ENCODE data around the gene VPS26A. TPM values are rescaled to one million over a fixed set of nuclear protein-coding genes. Genes with fewer than 3 reads are reported as not detected.
"Not testable (repeated sequence)": the region's sequence is repeated elsewhere in the genome, so short reads cannot be mapped to it uniquely, and the experiment has no call there.

The VPS26A gene
- total RNA-seq, 6 experiments from 2014 or later = 47.9 to 62.8 (median 61.4) TPM

- TF ChIP-seq CTCF (IDR thresholded peaks at IDR 0.05) = no peak
- Mint-ChIP-seq H3K27me3 (ENCODE audit: insufficient read depth) (no peaks in the 10 kb centered on the region), H3K4me1 (ENCODE audit: low read depth) (no peaks in the 10 kb centered on the region; the same call in 1 of the 2 replicates), H3K27ac (no peak overlapping the region), H3K4me3 (no peak overlapping the region), H3K36me3 (ENCODE audit: low read depth) (peaks cover 4% of the 10 kb centered on the region; the same call in 1 of the 2 replicates), H3K9me3 (no peaks in the 10 kb centered on the region)
- no peak for DNase-seq
These were observed 28.0 kb downstream of the VPS26A start for GRCh38 chr10:69151984-69152383.

GRCh38 chr10:69153227-69153626 is 29.2 kb downstream of the VPS26A start:
- DNase-seq = no peak
- no peaks in the 10 kb centered on the region for H3K9me3 Mint-ChIP-seq
- TF ChIP-seq CTCF (IDR thresholded peaks at IDR 0.05) = no peak
- no peak overlapping the region for H3K4me3 Mint-ChIP-seq
- no peaks in the 10 kb centered on the region for H3K27me3 Mint-ChIP-seq (ENCODE audit: insufficient read depth)
- H3K36me3 Mint-ChIP-seq (ENCODE audit: low read depth) = peaks cover 5% of the 10 kb centered on the region
- no peak overlapping the region for H3K27ac Mint-ChIP-seq
- H3K4me1 Mint-ChIP-seq (ENCODE audit: low read depth) = no peaks in the 10 kb centered on the region

GRCh38 chr10:69160809-69161241 is 36.8 kb downstream of the VPS26A start:
- peaks cover 14% of the 10 kb centered on the region for H3K4me1 Mint-ChIP-seq (ENCODE audit: low read depth)
- H3K36me3 Mint-ChIP-seq (ENCODE audit: low read depth) = peaks cover 8% of the 10 kb centered on the region
- no peak overlapping the region for H3K4me3 Mint-ChIP-seq
- peak overlapping the region; percentile 72 for H3K27ac Mint-ChIP-seq
- no peak for TF ChIP-seq CTCF (IDR thresholded peaks at IDR 0.05)
- H3K9me3 Mint-ChIP-seq = no peaks in the 10 kb centered on the region
- DNase-seq = peak; percentile 62
- H3K27me3 Mint-ChIP-seq (ENCODE audit: insufficient read depth) = no peaks in the 10 kb centered on the region; the same call in 1 of the 2 replicates

GRCh38 chr10:69168493-69168892 is 44.5 kb downstream of the VPS26A start:
- Mint-ChIP-seq H3K9me3 (no peaks in the 10 kb centered on the region), H3K36me3 (ENCODE audit: low read depth) (peaks cover 15% of the 10 kb centered on the region)

GRCh38 chr10:69172241-69172982 is 48.4 kb downstream of the VPS26A start:
- no peak for TF ChIP-seq CTCF (IDR thresholded peaks at IDR 0.05)
- H3K27ac Mint-ChIP-seq = no peak overlapping the region
- H3K9me3 Mint-ChIP-seq = no peaks in the 10 kb centered on the region
- no peaks in the 10 kb centered on the region for H3K4me1 Mint-ChIP-seq (ENCODE audit: low read depth)
- DNase-seq = no peak
- peaks cover 25% of the 10 kb centered on the region for H3K36me3 Mint-ChIP-seq (ENCODE audit: low read depth)
- no peak overlapping the region for H3K4me3 Mint-ChIP-seq
- no peaks in the 10 kb centered on the region; the same call in 1 of the 2 replicates for H3K27me3 Mint-ChIP-seq (ENCODE audit: insufficient read depth)

More at GRCh38 chr10:69168493-69168892, 44.5 kb downstream of the VPS26A start:
- no peak for TF ChIP-seq CTCF (IDR thresholded peaks at IDR 0.05)
- Mint-ChIP-seq H3K4me1 (ENCODE audit: low read depth) (no peaks in the 10 kb centered on the region), H3K27me3 (ENCODE audit: insufficient read depth) (no peaks in the 10 kb centered on the region; the same call in 1 of the 2 replicates), H3K4me3 (no peak overlapping the region), H3K27ac (no peak overlapping the region)
- DNase-seq = no peak

GRCh38 chr10:69175326-69175725 is 51.3 kb downstream of the VPS26A start:
- not testable (repeated sequence) for DNase-seq; H3K9me3 Mint-ChIP-seq; H3K4me3 Mint-ChIP-seq; H3K27ac Mint-ChIP-seq; H3K27me3 Mint-ChIP-seq (ENCODE audit: insufficient read depth)
- Mint-ChIP-seq H3K4me1 (ENCODE audit: low read depth) (peaks cover 13% of the 10 kb centered on the region), H3K36me3 (ENCODE audit: low read depth) (peaks cover 21% of the 10 kb centered on the region)

Data from HFFc6 (cell line).